Measurements from ENCODE around the gene CFAP53.
A peak's percentile ranks its signal among the peaks of the same experiment; 100 is the strongest.
"Not testable (repeated sequence)": the region's sequence is repeated elsewhere in the genome, so short reads cannot be mapped to it uniquely, and the experiment has no call there.

CFAP53 gene

DNA sequence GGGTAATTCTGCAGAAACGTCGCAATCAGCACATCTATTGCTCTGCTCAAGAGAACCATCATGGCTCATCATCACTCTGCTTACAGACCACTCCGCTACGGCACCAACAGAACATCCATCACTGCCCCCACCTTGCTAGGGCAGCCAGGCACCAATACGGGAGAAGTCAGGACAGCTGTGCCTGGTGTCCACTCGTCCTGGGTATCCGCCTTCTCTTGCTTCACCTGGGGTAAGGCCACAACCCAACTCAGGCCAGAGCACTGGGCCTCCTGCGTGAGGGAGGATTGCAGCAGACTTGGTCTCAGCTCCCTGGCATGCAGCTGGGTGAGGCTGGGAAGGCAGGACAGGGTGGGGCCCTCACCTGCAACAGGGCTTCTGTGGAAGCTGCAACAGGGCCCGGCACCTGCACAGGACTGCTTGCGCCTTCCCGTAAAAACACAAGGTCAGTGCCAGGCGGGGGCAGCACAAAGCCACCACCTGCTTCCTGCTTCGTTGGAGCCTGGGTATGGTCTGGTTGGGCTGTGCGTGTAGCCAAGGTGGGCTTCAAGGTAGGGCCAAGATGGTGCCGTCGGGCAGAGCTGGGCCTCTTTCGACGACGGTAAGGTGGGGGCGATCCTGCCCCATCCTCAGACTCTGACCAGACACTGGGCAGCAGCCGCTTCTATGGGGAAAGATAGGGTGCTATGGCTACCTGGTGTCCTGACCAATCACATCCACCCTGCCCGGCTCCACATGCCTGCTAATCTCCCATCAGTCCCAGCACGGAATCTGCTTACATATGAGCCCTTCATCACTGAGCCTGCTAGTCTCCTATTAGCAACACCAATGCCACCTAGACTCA, 7.1 kb upstream of the CFAP53 start:
- DNase-seq (ENCODE audit: low read depth in 2 of 2, low spot score in 1 of 2), result no peak

DNA sequence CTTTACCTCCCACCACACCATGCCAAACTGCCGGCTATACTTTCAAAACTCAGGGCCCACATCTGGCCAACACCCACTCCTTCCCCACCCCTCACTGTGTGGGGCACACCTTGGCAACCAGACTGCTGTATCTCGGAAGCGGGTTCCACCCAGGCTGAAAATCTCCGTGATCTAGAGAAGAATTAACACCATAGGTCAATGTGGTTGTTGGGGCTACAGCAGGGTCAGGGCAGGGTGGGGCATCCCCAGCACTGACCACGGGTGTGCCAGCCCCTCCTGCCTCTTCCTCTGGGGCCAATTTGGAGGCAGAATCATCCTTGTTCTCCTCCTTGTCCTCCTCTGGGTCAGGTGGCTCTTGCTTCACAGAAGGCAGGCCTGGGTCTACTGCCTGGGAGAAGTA, 6.3 kb upstream of the CFAP53 start:
- DNase-seq (ENCODE audit: low read depth in 2 of 2, low spot score in 1 of 2), result no peak

DNA sequence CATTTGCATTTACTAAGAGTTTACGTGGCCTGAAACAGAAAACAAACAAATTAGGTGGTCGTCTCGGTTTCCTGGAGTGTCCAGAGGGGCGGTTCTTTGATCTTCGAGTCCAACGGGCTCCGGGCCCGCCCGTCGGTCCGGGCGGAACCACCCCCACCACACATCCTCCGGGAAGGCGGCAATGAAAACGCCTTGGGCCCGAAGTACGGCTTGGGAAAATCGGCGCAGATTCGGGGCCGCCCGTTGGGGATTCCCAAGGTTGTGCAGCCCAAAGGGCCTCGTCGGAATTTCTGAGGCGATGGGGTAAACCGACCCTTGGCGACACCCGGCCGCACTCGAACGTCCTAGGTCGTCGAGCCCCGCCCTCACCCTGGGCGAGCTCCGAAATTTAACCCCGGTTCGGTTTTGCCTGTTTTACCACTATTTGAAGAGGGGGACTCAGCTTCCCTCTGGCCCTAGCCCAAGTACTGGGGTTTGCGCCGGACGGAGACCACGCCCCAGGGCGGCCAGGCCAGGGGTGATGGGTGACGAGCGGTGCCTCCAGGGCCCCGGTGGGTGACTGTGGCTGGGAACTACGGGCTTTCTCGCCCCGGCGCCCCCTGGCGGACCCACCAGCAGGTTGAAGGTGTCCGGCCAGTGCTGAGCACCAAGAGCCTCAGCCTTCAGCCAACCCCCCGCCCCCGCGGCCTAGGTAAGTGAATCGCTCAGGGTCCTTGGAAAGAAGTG, 1.9 kb upstream of the CFAP53 start:
- peak; percentile 56 for DNase-seq (ENCODE audit: low read depth in 2 of 2, low spot score in 1 of 2)

DNA sequence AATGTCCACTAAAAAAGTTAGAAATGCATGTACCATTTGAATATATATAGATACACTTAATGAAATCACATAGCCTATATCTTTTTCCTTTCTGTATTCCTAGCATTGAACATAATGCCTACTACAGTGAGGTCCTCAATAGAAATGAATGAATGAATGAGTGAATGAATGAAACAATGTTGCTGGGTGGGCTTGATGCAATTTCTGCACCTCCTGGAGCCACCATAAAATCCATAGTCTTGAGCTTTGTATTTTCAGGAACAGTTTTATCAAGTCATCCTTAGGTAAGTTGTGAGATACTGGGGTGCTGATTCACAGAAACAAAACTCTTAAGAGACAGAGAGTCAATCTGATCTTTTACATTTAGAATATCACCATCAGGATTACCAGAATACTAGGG, 3.3 kb downstream of the CFAP53 start:
- no peak for DNase-seq (ENCODE audit: low read depth in 2 of 2, low spot score in 1 of 2)

DNA sequence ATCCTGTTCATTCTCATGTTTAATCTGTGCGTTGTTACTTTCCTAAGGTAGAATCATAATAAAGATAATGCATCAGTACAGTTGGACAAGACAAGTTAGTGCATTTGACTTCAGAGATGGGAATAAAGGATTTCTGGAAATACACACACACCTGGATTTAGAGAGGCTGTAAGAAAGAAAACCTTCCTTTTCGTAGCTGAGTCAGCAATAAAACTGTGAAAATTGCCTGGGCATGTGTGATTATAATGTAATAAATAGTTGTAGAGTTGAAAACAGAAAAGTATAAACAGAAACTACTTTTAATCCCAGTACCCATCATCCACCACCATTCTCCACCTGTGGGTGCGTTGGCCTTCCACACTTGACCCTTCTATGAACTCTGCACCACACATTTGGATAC, 15.4 kb downstream of the CFAP53 start:
- DNase-seq (ENCODE audit: low read depth in 2 of 2, low spot score in 1 of 2), result no peak

DNA sequence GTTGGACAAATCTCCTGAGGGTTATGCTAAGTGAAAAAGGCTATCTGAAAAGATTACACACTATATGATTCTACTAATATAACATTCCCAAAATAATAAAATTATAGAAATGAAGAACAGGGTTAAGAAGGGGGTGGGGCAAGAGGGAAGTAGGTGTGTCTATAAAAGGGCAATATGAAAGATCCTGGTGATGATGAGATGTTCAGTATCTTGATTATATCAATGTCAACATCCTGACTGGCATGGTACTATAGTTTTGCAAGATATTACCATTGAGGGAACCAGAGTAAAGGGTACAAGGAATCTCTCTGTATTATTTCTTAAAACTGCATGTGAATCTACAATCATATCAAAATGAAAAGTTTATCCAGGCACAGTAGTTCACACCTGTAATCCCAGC, 16.7 kb downstream of the CFAP53 start:
- no peak for DNase-seq (ENCODE audit: low read depth in 2 of 2, low spot score in 1 of 2)

DNA sequence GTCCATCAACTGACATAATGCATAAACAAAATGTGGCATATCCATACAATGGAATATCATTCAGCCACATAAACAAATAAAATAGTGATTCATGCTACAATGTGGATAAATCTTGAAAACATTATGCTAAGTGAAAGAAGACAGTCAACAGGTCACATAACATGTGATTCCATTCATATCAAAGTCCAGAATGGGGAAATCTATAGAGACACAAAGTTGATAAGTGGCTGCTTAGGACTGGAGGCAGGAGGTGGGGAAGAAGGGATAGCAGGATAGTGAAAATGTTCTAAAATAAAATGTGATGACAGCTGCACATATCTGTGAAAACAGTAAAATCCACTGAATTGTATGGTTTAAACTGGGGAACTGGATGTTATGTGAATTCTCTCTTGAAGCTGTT, 18.7 kb downstream of the CFAP53 start:
- no peak for DNase-seq (ENCODE audit: low read depth in 2 of 2, low spot score in 1 of 2)

DNA sequence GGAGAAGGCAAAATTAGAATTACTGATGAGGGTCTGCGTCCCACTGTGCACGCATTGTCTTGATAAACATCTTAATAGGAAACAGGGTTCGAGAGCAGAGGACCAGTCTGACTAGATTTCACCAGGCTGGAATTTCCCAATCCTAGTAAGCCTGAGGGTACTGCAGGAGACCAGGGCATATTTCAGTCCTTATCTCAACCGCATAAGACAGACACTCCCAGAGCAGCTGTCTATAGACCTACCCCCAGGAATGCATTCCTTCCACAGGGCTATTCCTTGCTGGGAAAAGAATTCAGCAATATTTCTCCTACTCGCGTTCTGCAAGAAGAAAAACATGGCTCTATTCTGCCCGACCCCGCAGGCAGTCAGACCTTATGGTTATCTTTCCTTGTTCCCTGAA, 24.5 kb downstream of the CFAP53 start:
- DNase-seq (ENCODE audit: low read depth in 2 of 2, low spot score in 1 of 2), result not testable (repeated sequence)

DNA sequence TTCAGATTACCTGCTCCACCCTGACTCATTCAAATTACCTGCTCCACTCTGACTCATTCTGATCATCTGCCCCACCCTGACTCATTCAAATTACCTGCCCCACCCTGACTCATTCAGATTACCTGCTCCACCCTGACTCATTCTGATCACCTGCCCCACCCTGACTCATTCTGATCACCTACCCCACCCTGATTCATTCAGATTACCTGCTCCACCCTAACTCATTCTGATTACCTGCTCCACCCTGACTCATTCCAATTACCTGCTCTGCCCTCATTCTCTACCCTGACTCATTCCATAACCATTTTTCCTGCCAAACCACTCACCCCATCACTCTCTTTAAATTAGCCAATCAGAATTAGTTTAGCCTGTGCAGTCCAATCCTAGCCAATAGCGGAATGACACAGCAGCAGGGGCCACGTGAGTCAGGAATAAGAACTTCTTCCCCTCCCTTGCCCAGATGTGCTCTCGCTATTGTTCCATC, 26.2 kb downstream of the CFAP53 start:
- no peak for DNase-seq (ENCODE audit: low read depth in 2 of 2, low spot score in 1 of 2)

DNA sequence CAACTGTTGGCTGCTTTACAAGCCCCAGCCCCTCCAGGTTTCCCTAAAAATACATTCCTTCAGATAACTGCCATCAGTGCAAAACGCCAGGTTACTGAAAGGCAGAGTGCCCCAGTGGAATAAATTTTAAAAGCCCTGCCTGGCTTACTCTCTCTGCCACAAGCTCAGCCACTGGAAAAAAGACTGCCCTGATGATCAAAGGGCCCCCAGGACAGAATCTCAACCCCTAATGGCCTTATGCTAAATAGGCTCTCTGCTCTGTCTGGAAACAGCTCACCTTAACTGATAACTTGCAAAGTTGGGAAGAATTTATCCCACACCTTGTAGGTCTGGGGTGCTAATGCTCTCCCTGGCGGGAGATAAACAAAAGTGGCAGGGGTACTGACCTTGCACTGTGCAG, 33.9 kb downstream of the CFAP53 start:
- no peak for DNase-seq (ENCODE audit: low read depth in 2 of 2, low spot score in 1 of 2)

DNA sequence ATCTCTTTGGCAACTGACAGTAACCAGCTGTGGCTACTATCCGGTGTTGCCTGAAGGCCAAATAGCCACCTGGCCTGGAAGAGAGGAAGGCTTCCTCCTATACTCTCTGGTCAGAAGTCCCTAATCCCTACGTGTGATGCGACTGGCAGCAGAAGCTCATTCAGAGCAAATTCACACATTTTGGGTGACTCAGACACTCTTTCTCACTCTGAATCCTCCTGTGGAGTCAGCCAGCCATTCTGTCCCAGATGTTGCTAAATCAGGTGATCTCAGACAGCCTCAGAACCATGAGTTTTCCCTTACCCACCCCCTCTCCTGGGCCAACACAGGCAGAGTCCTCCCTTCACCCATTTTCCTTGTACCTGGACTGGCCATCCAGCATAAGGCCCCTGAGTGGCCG, 34.7 kb downstream of the CFAP53 start:
- DNase-seq (ENCODE audit: low read depth in 2 of 2, low spot score in 1 of 2), result no peak

DNA sequence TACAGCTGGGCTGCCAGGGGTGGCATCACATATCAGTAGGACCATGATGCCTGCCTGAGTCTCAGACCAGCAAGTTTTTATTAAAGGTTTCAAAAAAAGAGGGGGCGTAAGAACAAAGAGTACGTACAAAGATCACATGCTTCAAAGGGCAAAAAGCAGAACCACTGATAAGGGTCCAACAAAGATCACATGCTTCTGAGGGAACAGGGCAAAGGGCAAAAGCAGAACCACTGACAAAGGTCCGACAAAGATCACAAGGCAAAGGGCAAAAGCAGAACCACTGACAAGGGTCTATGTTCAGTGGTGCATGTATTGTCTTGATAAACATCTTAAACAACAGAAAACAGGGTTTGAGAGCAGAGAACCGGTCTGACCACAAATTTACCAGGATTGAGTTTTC, 46.0 kb downstream of the CFAP53 start:
- not testable (repeated sequence) for DNase-seq (ENCODE audit: low read depth in 2 of 2, low spot score in 1 of 2)

DNA sequence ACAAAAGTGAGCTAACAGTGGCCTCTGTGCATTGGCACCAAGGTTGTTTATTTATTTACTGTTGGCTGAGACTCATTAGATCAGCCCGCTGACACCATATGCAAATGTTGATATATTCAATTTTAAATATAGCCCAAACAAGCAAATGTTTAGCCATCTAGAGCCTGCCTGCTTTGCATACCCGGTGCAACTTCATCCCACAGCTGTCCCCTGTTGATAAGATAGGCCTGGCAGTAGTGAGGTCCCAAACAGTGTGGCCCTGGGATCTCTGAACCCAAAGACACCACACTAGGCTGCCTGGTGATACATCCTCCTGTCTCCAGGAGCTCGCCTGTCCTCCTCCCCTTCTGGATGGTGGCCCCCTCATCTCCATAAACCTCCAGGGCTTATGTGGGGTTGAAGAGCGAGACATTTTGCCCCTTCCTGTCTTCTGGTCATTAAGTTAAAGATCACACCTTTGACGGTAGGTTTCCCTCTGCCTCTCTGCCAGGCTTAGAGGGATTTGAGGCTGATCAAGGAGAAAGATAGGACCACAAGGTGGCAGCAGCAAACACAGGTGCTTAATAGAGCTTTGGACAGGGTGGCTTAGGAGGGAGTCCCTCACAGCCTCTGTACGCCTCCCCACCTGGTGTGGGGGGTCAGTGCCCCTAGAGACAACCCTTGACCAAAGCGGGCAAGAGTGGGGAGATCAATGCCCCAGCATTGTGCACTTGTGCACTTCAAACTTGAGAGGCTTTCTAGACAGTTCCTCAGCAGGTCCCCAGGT, 47.7 kb downstream of the CFAP53 start:
- no peak for DNase-seq (ENCODE audit: low read depth in 2 of 2, low spot score in 1 of 2)

DNA sequence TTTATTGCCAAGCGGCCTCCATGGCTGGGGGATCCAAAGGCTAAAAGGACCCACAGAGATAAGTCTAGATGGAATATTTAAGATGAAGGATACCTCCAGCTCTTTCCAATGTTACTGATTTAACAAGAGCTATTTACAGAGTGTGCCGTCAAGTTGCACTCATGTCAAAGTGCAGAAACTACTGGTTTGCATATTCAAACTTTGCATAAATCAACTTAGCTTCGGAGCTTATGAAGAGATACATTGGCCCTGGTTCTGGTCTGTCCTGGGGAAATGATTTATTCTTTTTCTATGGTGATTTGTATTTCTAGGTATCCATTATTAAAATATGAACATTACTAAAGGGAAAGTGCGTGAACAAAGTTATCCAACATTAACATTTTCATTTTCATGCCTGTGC, 57.0 kb downstream of the CFAP53 start:
- no peak for DNase-seq (ENCODE audit: low read depth in 2 of 2, low spot score in 1 of 2)

DNA sequence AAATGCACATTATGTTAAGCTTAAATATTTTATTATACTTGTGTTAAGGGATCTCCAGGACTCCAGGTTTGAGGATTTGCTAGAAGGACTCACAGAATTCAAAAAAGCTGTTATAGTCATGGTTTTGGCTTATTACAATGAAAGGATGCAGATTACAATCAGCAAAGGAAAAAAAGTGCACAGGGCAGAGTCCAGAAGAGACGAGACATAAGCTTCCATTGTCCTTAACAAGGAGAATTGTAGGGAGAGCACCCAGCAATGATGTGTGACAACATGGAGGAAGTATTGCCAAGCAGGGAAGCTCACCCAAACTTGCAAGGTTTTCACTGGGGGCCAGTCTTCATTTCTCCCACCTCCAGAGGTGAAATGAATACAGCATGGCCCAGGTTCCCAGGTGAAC, 58.6 kb downstream of the CFAP53 start:
- DNase-seq (ENCODE audit: low read depth in 2 of 2, low spot score in 1 of 2), result no peak

DNA sequence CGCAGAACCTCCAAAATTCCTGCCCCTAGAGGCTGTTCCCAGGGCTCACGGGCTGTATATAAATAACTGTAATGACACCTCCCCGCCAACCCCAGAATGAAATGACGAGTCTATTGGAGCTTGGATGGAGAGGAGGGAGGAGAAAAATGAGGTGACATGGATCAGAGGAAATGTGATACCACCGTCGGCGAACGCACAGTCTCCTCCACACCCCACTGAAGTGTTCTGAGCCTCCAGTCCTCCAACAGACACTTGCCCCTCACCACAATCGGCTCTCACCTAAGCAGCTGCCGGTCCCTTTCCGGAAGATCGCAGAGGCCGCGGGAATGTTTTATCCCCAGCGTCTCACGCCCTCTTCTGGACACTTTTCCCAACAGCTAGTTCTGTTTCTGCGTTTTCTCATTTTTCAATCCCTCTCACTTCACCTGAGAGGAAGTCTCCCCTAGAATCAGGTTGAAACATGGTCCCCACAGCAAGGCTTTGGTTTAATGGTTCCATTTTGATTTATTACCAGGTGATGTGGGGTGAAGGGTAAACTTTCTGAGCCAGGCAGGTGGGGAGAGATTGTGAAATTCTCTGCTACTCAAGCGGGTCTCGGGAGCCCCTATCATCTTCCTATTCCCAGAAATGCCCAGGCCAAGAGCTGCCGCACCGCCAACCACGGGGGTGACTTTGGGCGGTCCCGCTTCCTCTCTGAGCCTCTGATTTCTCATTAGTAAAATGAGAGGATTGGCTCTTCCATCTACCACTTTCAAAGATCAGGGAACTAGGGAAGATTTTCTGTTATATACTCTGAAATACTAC, 62.3 kb downstream of the CFAP53 start:
- DNase-seq (ENCODE audit: low read depth in 2 of 2, low spot score in 1 of 2), result no peak

DNA sequence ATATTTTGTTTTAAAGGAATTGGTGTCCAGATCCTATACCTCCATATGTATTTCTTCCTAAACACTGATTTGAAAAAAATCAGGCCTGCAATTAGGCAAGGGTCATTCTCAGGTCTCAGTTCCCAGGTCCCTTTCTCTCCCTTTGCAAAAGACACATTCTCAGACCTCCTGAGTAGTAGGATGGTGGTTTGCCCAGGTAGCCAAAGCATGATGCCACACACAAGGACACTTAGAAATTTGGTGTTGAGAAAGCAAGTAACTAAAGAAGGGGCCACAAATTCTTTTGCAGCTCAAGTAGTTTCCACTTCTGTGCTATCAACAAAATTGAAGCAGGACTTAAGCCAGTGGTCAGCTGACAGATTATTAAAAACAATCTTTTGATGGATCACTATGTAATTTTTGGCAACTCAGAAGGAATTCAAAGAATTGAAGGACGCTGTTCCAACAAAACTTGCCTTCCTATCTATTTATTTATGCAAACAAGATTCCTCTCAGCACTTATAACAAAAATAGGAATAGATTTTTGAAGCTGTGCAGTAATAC, 64.7 kb downstream of the CFAP53 start:
- DNase-seq (ENCODE audit: low read depth in 2 of 2, low spot score in 1 of 2), result no peak

DNA sequence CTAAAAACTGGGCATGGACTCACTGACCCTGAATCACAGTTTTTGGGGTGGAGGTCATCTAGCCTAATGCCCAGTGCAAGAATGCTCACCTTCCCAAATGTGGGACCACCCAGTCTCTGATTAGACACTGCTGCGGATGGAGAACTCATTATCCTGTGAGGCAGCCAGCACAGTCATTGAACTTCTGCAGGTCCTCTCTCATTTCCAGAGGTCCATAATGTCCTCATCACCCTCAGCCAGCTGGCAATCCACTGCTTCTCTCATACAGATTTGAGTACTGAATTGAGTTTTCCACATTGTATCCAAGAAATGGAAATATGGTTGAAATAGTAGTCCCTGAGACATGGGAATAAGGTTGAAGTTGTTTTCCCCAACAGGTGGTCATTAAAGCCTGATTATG, 66.4 kb downstream of the CFAP53 start:
- DNase-seq (ENCODE audit: low read depth in 2 of 2, low spot score in 1 of 2), result no peak

DNA sequence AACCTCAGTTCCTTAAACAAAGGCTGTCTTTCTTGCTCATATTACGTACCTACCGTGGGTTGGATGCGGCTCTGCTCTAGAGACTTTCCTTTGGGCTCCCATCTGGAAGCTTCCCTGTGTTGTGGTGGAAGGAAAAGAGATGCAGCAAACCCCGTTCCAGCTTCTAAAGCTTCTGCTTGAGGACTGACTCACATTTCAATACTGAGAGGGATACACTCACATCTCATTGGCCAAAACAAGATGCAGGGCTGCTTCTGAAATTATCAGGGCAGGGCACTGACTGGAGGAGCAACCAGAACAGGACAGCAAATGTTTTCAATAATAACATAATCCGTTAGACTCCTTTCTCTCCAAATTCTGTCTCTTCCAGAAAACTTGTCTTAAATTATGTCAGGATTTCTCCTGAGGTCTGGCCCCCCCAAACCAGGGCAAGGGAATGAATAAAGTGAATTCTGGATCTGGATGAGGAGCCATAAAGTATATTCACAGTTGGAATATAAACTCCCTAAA, 66.9 kb downstream of the CFAP53 start:
- no peak for DNase-seq (ENCODE audit: low read depth in 2 of 2, low spot score in 1 of 2)

DNA sequence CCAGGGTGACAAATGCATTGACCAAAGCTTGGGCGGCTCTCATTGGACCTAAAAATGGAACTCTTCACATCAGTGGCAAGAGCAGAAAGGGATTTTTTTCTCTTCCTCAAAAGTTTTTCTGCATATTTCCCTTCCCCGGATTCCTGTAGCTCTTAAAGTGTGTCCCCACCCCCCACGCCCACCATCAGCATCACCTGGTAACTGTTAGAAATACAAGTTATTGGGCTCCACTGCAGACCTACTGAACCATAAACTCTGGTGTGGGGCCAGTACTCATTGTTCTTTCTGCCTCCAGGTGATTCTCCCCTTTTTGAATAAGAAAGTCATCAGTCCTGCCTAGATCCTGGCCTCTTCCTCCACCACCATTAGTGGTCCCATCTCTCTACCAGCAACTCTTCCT, 70.0 kb downstream of the CFAP53 start:
- DNase-seq (ENCODE audit: low read depth in 2 of 2, low spot score in 1 of 2), result no peak
